ENCODE results near the gene ACSS1.

DNA sequence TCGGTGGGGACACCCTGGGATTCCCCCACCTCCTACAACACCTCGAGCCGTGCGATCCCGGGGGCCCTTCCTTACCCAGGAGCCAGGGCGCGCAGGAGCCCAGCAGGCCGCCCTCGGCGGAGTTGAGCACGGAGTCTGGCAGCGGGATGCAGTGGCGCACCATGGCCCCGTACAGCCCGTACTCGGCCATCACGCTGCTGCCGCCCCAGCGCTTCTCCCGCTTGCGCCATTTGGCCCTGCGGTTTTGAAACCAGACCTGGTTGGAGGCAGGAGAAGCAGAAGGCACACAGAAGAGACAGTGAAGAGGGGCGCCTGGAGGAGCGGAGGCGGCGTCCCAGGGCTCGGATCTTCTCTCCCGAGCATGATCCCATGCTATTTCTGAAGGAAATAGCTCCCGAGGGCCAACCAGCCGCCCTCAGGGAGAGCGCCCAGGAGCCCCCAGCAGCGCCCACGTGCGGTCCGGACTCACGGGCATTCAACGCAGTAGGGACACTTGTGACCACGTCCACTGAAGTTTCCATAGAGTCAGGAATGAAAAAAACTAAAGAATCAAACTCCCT lies 19.8 kb upstream of the ACSS1 start:
- no peak for TF ChIP-seq POLR2A (IDR thresholded peaks at IDR 0.05)
- TF ChIP-seq, protein P1, sequence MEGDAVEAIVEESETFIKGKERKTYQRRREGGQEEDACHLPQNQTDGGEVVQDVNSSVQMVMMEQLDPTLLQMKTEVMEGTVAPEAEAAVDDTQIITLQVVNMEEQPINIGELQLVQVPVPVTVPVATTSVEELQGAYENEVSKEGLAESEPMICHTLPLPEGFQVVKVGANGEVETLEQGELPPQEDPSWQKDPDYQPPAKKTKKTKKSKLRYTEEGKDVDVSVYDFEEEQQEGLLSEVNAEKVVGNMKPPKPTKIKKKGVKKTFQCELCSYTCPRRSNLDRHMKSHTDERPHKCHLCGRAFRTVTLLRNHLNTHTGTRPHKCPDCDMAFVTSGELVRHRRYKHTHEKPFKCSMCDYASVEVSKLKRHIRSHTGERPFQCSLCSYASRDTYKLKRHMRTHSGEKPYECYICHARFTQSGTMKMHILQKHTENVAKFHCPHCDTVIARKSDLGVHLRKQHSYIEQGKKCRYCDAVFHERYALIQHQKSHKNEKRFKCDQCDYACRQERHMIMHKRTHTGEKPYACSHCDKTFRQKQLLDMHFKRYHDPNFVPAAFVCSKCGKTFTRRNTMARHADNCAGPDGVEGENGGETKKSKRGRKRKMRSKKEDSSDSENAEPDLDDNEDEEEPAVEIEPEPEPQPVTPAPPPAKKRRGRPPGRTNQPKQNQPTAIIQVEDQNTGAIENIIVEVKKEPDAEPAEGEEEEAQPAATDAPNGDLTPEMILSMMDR (IDR thresholded peaks at IDR 0.05) = no peak
- no peak for TF ChIP-seq EP300 (IDR thresholded peaks at IDR 0.05)

All from tibial nerve (tissue), 4 donors.